Nephron progenitor cell (in vitro differentiated cells): ENCODE results near the gene SHC2.
"Not testable (repeated sequence)": the region's sequence is repeated elsewhere in the genome, so short reads cannot be mapped to it uniquely, and the experiment has no call there.

ENCODE experiments used
- DNase-seq: peaks from one replicate; pipeline ENCODE4 v3.0.0; 2021
- H3K27ac Mint-ChIP-seq: 2 replicates; pipeline ENCODE4 v1.8.0; 2021; ENCODE audit warnings: mild to moderate bottlenecking, moderate library complexity, mixed read lengths
- H3K27me3 Mint-ChIP-seq: 2 replicates; pipeline ENCODE4 v1.8.0; 2021; ENCODE audit warnings: mild to moderate bottlenecking, low read depth, mixed read lengths; ENCODE audit not compliant: poor library complexity
- H3K36me3 Mint-ChIP-seq: 2 replicates; pipeline ENCODE4 v1.8.0; 2021; ENCODE audit warnings: low read depth, mixed read lengths
- H3K4me1 Mint-ChIP-seq: 2 replicates; pipeline ENCODE4 v1.8.0; 2021; ENCODE audit warnings: mixed read lengths
- H3K4me3 Mint-ChIP-seq: 2 replicates; pipeline ENCODE4 v1.8.0; 2021; ENCODE audit warnings: mild to moderate bottlenecking, moderate library complexity, mixed read lengths
- H3K9me3 Mint-ChIP-seq: 2 replicates; pipeline ENCODE4 v1.8.0; 2021; ENCODE audit warnings: mild to moderate bottlenecking, moderate library complexity, mixed read lengths
- TF ChIP-seq, protein P1 (sequence below): fragments of 200-600 bp; sonication (generic); IDR thresholded peaks from 2 replicates; pipeline ENCODE4 v1.5.0; 2021; ENCODE audit warnings: antibody characterized with exemption

SHC2 gene

DNA sequence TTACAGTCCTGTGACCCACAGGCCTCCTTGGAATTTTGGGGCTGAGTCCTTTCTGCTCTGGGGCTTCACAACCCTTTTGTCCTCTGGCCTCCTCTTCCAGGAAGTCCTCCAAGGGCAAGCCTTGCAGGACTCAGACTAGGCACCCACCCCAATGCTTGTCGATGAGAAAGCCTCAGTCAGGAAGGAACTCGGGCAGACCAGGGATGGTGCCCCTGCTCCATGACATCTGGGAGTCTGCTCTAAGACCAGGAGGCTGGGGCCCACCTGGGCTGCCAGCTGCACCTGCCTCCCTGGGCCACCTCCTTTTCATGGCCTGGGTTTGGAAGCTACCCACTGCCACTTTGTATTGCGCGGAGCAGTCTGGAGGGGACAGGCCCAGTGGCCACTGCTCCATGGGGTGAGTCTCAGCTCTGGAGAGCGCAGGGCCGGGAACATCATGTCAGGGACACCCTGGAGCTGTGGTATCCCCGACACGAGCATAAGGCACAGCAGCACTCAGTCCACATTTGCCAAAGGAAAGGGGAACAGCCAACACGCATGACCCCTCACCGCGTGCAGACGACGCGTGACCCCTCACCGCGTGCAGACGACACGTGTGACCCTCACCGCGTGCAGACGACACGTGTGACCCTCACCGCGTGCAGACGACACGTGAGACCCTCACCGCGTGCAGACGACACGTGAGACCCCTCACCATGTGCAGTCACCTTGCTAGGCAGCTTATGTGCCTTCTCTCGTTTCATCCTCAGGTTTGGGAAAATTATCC lies 62.7 kb downstream of the SHC2 start:
- Mint-ChIP-seq H3K9me3 (peaks cover 46% of the 10 kb centered on the region), H3K27ac (no peak overlapping the region), H3K4me1 (peaks cover 37% of the 10 kb centered on the region), H3K4me3 (no peak overlapping the region), H3K27me3 (peaks cover 12% of the 10 kb centered on the region), H3K36me3 (peaks cover 5% of the 10 kb centered on the region)
- TF ChIP-seq, protein P1, sequence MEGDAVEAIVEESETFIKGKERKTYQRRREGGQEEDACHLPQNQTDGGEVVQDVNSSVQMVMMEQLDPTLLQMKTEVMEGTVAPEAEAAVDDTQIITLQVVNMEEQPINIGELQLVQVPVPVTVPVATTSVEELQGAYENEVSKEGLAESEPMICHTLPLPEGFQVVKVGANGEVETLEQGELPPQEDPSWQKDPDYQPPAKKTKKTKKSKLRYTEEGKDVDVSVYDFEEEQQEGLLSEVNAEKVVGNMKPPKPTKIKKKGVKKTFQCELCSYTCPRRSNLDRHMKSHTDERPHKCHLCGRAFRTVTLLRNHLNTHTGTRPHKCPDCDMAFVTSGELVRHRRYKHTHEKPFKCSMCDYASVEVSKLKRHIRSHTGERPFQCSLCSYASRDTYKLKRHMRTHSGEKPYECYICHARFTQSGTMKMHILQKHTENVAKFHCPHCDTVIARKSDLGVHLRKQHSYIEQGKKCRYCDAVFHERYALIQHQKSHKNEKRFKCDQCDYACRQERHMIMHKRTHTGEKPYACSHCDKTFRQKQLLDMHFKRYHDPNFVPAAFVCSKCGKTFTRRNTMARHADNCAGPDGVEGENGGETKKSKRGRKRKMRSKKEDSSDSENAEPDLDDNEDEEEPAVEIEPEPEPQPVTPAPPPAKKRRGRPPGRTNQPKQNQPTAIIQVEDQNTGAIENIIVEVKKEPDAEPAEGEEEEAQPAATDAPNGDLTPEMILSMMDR = no peak
- DNase-seq = no peak

DNA sequence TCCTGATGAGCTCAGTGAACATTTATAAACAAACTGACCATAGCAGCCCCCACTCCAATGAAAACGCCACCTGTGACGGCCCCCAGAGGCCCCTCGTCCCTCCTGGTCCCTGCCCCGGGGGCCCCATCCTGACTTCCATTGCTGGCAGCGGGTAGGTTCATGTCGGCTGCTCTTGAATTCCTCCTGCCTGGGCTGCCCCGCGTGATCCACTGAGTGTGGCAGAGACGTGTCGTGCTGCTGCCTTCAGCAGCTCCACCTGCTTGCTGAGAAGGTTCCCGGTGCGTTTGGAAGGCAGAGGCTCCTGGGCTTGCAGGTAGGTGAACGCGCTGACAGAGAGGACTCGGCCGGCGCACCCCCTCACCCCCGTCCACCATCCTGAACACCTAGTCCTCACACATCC lies 63.5 kb downstream of the SHC2 start:
- Mint-ChIP-seq H3K4me1 (peaks cover 36% of the 10 kb centered on the region), H3K4me3 (no peak overlapping the region), H3K27ac (no peak overlapping the region), H3K9me3 (peaks cover 52% of the 10 kb centered on the region), H3K27me3 (peaks cover 12% of the 10 kb centered on the region), H3K36me3 (peaks cover 5% of the 10 kb centered on the region)
- TF ChIP-seq, protein P1 = no peak
- no peak for DNase-seq

DNA sequence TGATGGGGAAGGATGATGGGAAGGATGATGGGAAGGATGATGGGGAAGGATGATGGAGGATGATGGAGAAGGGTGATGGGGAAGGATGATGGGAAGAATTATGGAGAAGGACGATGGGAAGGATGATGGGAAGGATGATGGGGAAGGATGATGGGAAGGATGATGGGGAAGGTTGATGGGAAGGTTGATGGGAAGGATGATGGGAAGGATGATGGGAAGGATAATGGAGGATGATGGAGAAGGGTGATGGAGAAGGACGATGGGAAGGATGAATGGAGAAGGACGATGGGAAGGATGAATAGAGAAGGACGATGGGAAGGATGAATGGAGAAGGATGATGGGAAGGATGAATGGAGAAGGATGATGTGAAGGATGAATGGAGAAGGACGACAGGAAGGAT lies 65.4 kb downstream of the SHC2 start:
- TF ChIP-seq, protein P1 = no peak

DNA sequence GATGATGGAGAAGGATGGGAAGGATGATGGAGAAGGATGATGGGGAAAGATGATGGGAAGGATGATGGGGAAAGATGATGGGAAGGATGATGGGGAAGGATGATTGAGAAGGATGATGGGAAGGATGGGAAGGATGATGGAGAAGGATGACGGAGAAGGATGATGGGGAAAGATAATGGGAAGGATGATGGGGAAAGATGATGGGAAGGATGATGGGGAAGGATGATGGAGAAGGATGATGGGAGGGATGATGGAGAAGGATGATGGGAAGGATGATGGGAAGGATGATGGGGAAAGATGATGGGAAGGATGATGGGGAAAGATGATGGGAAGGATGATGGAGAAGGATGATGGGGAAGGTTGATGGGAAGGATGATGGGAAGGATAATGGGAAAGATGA lies 66.0 kb downstream of the SHC2 start:
- not testable (repeated sequence) for H3K27ac Mint-ChIP-seq

More for the DNA sequence above, 65.4 kb downstream of the SHC2 start:
- H3K4me1 Mint-ChIP-seq = peaks cover 32% of the 10 kb centered on the region
- H3K4me3 Mint-ChIP-seq = no peak overlapping the region
- no peak for DNase-seq
- H3K27ac Mint-ChIP-seq = peak overlapping the region; percentile 26
- H3K27me3 Mint-ChIP-seq = peaks cover 17% of the 10 kb centered on the region
- peaks cover 58% of the 10 kb centered on the region for H3K9me3 Mint-ChIP-seq
- H3K36me3 Mint-ChIP-seq = peaks cover 5% of the 10 kb centered on the region

DNA sequence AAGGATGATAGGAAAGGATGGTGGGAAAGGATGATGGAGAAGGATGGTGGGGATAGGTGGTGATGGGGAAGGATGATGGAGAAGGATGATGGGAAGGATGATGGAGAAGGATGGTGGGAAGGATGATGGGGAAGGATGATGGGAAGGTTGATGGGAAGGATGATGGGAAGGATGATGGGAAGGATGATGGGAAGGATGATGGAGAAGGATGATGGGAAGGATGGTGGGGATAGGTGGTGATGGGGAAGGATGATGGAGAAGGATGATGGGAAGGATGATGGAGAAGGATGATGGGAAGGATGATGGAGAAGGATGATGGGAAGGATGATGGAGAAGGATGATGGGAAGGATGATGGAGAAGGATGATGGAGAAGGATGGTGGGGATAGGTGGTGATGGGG lies 67.3 kb downstream of the SHC2 start:
- peaks cover 35% of the 10 kb centered on the region for H3K4me1 Mint-ChIP-seq
- H3K27ac Mint-ChIP-seq, H3K4me3 Mint-ChIP-seq, DNase-seq, H3K36me3 Mint-ChIP-seq: not testable (repeated sequence)
- H3K27me3 Mint-ChIP-seq = peaks cover 14% of the 10 kb centered on the region
- H3K9me3 Mint-ChIP-seq = peaks cover 55% of the 10 kb centered on the region

More for the DNA sequence above, 66.0 kb downstream of the SHC2 start:
- Mint-ChIP-seq H3K4me1 (peaks cover 32% of the 10 kb centered on the region), H3K9me3 (peaks cover 58% of the 10 kb centered on the region), H3K27me3 (peaks cover 17% of the 10 kb centered on the region)
- H3K36me3 Mint-ChIP-seq, H3K4me3 Mint-ChIP-seq, DNase-seq: not testable (repeated sequence)

DNA sequence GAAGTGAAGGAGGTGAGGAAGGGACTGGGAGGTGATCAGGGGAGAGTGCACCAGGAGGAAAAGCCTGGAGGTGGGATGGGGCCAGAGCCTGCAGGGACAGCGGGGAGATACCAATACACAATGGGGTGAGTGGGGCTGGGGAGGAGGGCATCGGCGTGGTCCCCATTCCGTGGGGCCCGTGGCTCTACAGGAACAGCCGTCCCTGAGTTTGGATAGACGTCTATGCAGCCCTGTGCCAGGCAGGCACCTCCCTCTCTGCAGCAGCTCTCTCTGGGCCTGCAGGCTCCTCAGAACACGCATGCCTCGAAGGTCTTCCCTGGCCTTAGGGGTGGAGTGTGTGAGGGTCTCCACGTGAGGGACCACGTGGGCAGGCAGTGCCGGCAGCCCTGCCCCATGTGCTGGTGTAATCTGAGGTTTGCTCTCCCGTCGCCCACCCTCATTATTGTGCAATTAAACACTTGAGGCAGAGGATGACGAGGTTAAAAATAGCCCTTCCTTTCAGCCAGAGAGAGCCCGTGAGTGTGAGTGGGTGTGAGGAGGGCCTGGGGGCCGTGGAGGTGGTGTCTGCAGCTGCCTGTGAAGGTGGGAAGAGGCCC lies 68.4 kb downstream of the SHC2 start:
- H3K36me3 Mint-ChIP-seq = peaks cover 5% of the 10 kb centered on the region
- TF ChIP-seq, protein P1 = no peak
- H3K9me3 Mint-ChIP-seq = peaks cover 49% of the 10 kb centered on the region
- no peak overlapping the region for H3K27ac Mint-ChIP-seq
- peaks cover 11% of the 10 kb centered on the region for H3K27me3 Mint-ChIP-seq
- H3K4me1 Mint-ChIP-seq = peaks cover 31% of the 10 kb centered on the region
- no peak overlapping the region for H3K4me3 Mint-ChIP-seq
- DNase-seq = no peak
